Raji (cell line): Measurements from ENCODE around the gene SAMD4A.

Experiments used
- POLR2A ChIP-seq: IDR thresholded peaks from 2 replicates; pipeline ENCODE4 v1.6.1; 2011; ENCODE audit warnings: low read depth, low read length, control low read depth; ENCODE audit not compliant: insufficient read depth

SAMD4A gene

DNA sequence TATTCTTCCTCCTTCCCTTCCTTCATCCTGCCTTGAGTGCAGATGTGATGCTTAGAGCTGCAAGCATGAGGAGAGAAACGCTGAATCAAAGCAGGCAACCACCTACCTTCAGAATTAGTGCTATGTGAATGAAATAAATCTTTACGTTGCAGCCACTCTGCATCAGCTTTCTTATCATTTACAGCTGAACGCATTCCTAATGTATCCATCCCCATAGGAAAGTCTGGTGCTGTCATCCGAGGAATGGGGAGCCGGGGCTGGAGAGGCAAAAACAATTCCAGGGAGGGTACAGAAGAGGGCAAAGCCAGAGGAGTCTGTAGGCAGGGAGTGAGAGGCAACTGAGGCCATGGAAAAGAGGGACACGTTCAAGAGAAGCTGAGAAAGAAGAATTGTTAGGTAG, 245.7 kb downstream of the SAMD4A start:
- no peak for TF ChIP-seq POLR2A

DNA sequence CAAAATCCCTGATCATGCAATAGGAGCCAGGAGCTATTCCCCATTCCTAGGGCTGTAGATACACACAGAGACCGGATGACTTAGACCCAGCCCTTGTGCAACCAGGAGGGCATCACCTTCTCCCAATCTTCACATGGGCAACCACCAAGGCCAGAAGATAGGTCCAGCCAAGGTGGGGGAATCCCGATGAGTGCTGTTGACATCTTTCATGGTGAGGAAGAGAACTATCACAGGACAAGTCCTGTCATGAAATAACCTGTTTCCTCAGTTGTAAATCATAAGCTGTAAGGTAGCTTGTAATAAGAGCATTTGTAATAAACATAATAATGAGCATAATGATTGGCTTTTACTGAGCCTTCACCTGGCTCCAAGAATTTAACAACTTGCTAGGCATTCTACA, 246.2 kb downstream of the SAMD4A start:
- no peak for TF ChIP-seq POLR2A

DNA sequence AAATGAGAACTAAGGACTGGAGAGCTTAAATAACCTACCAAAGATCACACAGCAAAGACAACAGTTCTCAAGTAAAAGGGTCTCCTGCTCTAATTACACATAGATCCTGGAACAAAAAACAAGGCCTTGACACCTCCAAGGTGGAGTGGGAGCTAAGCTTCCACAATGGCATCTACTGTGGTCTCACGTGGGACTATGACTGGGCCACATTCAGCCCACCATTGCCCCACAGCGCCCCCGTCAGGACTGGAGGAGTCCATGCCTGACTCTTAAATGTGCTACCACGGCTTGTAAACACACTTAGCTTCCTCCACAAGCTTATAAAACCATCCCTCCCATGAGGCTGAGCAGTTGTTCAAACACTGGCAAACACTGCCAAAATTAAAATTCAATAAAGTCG, 247.1 kb downstream of the SAMD4A start:
- no peak for TF ChIP-seq POLR2A

DNA sequence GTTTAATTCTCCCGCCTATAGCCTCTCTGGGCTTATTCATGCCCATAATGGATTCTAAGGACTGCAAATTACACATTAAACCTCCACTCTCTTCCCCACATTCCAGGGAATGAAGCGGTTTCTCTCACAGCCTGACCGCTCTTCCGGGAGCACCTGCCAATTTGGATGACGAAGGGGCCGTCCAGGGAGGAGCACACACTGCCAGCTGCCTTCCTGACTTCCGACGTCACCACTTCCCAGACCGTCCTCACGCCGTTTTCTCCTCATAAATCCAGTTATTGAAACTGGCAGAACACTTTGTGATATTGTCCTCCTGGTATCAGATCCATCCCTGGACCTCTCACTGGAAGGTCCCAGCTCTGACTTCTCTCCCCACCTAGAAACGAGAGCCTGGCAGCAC, 248.1 kb downstream of the SAMD4A start:
- no peak for TF ChIP-seq POLR2A

DNA sequence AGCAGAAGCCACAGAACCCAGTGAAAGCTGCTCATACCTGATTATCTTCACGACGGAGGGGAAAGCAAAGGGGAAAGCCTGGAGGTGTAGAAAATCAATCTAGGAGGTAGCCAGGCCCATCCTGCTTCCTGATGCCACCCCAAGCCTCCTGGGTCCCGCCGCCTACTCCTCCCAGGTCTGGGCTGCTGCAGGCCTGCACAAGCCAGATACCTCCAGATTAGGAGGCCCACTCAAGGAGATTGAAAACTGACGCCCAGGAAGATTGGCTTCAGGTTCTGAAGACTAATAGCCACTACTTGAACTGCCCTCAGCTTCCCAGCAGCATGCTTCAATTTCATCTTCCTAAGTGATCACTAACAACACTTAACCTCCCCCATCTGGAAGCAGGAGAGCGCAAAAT, 248.6 kb downstream of the SAMD4A start:
- no peak for TF ChIP-seq POLR2A

DNA sequence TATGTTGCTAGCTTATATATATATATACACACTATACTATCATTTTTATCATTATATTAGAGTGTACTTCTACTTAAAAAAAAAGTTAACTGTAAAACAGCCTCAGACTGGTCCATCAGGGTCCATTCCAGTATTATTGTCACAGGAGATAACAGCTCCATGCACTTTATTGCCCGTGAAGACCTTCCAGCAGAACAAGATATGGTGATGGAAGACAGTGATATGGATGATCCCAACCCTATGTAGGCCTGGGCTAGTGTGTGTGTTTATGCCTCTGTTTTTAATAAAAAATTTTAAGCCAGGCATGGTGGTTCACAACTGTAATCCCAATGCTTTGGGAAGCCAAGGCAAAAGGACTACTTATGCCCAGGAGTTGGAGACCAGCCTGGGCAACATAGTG, 249.5 kb downstream of the SAMD4A start:
- no peak for TF ChIP-seq POLR2A

DNA sequence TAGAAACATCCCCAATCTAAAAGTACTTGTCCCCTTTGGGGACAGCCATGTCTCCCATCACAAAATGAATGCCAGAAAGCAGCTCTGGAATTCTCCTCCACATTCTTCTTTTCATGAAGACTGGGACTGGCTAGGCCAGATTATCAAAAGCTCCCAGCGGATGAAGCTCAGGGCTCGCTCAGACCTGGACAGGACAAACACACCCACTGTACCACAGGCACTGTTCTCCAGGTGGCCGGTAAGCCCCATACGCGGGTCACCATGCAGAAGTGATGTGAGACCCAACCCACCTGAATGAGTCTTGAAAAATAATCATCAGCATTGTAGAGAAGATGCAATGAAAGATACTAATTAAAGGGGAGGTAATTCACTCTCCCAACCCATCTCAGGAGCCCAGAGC, 250.6 kb downstream of the SAMD4A start:
- no peak for TF ChIP-seq POLR2A

DNA sequence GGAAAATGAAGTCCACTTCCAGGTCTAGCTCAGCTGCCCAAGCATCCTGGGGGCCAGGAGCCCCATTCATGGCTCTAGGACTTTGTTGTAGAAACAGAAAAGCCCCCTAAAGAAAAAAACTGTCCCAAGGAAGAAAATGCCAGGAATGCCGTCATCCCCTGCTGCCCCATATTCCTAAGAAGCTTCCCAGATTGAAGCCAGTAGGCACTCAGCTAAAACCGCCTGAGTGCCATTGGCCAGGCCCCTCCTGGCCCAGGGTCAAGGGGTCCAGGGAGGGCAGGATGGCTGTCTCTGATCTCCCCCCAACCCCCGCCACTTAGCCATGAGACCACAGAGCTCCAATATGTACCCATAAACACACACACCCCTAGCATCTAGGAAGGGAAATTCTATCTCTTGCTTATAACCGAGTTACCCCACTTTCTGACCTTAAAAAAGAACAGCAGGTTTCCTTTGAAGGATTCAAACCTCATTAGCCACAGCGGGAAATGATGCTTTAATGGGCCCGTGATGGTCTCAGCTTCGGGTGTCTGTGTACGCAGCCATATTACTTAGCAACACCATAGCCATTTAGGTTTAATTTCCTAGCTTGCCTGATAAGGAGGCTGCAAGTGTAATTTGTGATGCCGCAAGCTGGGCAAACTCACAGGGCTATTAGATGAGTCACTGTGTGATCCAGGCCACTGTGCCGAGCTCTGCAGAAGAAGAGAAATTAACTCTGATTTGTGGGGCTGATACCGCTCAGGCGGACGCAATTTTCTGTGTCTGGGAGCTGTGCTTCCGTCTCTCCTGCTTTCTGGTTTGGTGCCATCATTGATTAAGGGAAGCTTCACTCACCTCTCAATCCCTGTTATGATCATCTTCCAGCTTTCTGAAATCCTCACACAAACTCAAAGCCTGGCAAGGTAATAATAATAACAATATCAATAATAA, 251.5 kb downstream of the SAMD4A start:
- no peak for TF ChIP-seq POLR2A

DNA sequence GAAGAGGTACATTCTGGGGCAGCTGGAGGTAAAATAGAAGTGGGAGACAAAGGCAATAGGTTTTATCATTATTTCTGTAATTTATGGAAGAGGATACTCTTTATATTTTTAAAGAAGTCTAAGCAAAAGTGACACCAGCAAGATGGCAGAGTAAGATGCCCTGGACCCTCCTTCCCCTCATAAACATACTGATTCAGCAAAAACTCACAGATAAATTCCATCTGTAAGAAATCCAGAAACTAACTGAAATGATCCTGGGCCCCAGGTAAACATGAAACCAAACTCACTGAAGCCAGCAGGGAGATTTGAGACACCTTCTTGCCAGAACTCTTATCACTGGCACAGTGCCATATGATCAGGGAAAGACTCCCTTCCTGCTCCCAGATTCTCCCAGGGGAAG, 255.8 kb downstream of the SAMD4A start:
- no peak for TF ChIP-seq POLR2A

DNA sequence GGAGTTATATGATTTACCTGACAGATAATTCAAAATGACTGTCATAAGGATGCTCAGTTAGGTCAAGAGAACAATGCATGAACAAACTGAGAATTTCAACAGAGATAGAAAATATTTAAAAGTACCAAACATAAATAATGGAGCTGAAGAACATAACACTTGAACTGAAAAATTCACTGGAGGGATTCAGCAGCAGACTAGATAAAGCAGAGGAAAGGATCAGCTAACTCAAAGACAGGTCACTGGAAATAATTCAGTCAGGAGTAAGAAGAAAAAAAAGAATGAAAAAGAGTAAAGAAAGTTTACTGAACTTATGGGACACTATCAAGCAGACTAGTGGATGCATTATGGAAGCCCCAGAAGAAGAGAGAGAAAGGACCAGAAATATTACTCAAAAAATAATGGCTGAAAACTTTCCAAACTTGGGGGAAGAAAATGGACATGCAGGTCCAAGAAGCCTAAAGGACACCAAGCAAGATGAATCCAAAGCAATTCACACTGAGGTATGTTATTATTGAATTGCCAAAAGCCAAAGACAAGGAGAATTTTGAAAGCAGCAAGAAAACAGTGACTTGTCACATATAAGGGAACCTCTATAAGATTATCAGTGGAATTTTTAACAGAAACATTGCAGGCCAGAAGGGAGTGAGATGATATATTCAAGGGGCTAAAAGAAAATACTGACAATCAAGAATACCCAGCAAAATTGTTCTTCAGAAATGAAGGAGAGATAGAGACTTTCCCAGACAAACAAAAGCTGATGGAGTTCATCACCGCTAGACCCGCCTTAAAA, 257.0 kb downstream of the SAMD4A start:
- TF ChIP-seq POLR2A: no peak

DNA sequence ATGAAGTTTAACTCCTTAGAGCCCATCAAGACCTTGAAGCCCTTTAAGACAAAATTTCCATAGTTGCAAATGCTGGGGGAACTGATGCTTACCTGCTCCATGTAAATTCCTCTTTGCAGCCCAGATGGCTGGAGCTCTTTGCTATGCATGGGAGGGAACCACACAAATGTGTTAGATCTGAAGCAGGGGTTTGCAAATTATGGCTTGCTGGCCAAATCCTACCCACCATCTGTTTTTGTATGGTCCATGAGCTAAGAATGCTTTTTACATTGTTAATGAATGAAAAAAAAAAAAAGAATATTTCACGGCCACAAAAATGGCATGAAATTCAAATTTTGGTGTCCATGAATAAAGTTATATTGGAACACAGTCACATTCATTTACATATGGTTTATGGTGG, 261.1 kb downstream of the SAMD4A start:
- no peak for TF ChIP-seq POLR2A

DNA sequence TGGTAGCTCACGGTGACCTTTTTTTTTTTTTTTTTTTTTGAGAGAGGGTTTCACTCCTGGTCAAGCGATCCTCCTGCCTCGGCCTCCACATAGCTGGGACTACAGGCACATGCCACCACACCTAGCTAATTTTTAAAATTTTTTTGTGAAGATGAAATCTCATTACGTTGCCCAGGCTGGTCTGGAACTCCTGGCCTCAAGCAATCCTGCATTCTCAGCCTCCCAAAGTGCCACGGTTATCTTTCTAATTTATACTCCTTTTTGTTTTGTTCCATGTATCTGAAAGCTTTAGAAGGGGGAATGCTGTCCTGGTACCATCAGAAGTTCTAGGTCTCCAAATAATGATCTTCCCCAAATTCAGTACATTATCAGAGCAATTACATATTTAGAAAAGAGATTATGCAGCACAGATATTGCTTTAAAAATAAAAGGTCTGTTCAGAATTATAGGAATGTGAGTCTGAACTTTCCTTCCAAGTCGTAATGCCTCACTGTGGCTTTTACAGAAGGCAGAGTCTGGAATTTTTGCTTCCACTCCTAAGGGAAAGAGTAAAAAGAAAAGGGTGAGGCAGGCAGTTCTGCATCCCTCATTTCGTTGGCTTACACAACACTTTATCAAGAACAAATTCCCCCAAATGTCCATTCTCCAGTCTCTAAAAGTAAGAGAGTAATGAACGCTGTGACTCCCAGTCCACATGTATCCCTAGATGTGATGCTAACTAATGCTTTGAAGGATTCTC, 262.7 kb downstream of the SAMD4A start:
- no peak for TF ChIP-seq POLR2A

DNA sequence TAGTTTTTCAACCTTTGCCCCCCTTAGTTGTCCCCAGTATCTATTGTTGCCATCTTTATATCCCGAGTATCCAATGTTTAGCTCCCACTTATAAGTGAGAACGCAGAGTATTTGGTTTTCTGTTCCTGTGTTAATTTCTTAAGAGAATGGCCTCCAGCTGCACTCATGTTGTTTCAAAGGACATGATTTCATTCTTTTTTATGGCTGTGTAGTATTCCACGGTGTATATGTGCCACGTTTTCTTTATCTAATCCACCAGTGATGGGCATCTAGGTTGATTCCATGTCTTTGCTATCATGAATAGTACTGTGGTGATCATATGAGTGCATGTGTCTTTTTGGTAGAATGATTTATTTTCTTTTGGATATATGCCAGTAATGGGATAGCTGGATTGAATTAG, 263.7 kb downstream of the SAMD4A start:
- no peak for TF ChIP-seq POLR2A

DNA sequence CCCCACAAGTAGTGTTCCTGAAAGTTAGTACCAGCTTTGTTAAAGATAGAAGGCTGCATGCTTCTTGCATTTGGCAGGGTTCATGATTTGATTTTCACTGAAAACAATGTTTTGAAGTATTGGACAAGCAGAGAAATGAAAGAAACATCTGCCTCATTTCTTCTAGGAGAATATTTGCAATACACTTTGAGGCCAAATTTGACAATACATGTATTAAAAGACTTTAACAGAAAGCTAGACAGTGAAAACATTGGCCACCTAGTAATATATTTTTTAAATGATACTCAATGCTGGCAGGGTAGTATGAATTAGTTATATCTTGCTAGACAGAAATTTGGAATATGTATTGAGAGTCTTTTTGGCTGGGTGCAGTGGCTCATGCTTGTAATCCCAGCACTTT, 267.2 kb downstream of the SAMD4A start:
- TF ChIP-seq POLR2A: no peak

DNA sequence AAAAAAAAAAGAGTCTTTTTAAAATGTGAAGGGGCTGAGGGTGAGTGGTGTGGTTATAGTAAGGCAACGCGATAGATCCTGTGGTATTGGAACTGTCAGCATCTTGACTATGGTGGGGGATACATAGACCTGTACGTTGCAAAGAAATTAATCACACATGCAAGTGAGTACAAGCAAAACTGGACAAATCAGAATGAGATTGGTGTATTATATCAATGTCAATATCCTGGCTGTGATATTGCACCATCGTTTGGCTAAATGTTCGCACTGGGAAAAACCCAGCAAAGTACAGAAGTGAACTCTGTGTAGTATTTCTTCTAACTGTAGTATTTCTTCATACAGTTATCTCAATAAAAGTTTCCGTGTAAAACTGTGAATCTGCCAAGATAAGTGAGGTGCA, 267.8 kb downstream of the SAMD4A start:
- no peak for TF ChIP-seq POLR2A

DNA sequence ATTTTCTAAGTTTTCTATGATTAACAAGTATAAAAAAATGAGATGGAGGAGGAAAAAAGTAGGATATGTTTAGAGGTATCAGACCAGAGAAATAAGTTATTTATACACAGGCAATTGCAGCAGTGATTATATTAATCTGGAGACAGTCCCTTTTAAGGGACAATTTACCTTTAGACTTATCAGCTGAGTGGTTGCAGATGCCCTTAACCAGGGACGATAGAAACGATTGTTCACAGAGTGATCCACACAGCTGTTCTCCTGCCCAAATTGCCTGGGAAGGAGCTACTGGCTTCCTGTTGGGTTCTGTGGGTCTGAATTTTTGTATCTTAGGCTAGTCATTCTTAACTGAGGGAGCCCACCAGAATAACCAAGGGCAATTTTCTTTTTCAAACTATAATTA, 269.3 kb downstream of the SAMD4A start:
- no peak for TF ChIP-seq POLR2A

DNA sequence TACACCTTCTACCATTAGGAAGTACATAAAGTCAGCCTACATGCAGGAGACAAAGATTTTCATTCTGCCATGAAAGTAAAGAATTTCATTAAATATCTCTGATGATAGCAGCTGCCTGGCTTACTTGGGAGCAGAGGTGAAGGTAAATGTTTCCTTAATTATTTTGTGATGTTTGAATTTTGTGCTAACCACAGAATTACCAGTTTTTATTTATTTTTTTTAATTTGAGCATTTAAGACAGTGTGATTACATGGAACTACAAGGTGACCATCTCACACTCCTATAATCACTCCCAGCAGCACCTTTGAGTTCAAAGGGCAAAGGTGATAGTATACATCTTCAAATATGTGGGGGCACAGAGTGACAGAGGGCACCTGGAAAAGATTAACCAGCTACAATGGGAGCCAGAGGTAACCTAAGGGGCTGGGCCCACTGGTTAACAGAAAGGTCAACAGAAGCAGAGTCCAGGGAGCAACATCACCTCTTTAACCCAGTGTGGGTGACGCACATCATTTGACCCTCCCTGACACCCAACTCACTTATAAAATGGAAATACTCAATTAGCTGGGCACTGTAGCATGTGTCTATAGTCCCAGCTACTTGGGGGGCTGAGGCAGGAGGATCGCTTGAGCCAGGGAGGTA, 270.7 kb downstream of the SAMD4A start:
- no peak for TF ChIP-seq POLR2A
